ENCODE results near the gene CSNK2B.
"Not testable (repeated sequence)": the region's sequence is repeated elsewhere in the genome, so short reads cannot be mapped to it uniquely, and the experiment has no call there.

CSNK2B gene

GRCh38 chr6:31691078-31691463 is 25.2 kb downstream of the CSNK2B start:
- no peak for DNase-seq

GRCh38 chr6:31691564-31692108 is 25.8 kb downstream of the CSNK2B start:
- no peak for DNase-seq

- no peak for DNase-seq
Measured at GRCh38 chr6:31692353-31692752, 26.5 kb downstream of the CSNK2B start.

- DNase-seq: no peak
Measured at GRCh38 chr6:31692886-31693285, 27.0 kb downstream of the CSNK2B start.

GRCh38 chr6:31693535-31693934 is 27.7 kb downstream of the CSNK2B start:
- DNase-seq: no peak

DNA sequence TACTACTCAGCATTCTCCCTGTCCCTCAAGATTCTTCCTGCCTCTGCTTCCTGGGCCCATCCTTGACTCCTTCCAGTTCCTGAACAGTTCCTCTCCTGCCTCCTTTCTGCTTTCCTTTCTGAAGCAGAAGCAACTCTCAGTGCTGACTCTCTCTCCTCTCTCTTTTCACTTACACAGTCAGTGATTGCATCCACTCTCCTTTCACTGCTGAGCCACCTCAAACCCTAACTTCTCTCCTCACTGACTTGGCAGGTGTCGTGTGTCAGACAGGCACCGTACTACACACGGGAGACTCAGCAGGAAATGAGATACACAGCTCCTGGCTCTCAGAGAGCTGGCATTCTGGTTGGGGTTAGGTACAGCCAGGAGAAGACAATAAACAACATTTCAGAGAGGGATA is 31.7 kb downstream of the CSNK2B start:
- no peak for DNase-seq

DNA sequence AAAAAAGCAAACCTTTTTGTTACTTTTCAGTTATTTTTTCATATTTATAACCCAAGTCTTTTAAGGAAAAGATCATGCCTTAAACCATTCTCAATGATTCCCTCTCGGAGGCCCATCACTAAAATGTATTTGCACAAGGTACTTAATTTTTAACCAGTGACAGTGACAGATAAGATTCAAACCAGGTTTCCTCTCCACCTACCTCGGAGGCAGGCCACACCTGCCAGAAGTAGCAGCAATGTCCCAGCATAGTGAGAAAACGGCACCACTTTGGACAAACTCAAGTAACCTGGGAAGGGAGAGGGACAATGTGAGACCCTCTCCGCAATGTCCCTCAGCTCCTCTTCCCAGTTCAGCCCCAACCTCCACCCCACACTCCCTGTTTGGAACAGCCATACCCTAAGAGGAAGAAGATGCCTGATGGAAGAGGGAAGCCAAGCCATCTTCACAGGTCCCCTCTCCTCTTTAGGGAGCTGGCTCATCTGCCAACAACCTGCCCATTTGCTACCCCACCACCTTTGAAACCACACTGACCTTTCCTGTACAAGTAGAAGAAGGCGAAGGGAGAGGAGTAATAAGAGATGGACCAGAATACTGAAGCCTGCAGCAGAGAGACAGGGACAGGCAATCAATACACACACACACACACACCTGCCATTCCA is 35.0 kb downstream of the CSNK2B start:
- no peak for DNase-seq

GRCh38 chr6:31701666-31702404 is 36.0 kb downstream of the CSNK2B start:
- DNase-seq: no peak

- DNase-seq: no peak
Measured at GRCh38 chr6:31702405-31702818, 36.5 kb downstream of the CSNK2B start.

GRCh38 chr6:31702819-31703716 is 37.2 kb downstream of the CSNK2B start, which contains the start of gene ABHD16A:
TSS of gene ABHD16A (minus strand) at chr6:31703324. CDS start at chr6:31703281, 43 bp downstream.
- peak; percentile 85 to 96 for DNase-seq

GRCh38 chr6:31705931-31706330 is 40.1 kb downstream of the CSNK2B start:
- DNase-seq: no peak

DNA sequence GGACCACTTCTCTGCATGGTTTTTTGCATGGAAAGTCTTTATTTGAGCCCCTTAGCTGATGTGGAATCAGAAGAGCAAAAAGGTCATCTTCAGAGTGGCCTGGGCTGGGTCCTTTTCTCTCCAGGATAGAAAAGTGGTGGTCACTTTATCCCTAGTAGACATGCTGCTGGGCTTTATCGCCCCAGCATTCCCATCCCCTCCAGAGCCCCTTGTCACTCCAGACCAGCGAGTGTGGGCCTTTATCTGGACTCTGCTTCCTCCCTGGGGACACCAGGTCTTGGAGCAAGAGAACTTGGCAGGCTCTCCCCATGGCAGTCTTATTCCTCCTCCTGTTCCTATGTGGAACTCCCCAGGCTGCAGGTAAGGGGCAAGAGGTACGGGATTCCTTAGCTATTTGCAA is 40.7 kb downstream of the CSNK2B start, which contains the start of gene LY6G6F:
Gene LY6G6F (plus strand): TSS at position 268 of the 400 bp plus-strand sequence. CDS start 41 bp downstream, at position 309.
- DNase-seq: no peak

DNA sequence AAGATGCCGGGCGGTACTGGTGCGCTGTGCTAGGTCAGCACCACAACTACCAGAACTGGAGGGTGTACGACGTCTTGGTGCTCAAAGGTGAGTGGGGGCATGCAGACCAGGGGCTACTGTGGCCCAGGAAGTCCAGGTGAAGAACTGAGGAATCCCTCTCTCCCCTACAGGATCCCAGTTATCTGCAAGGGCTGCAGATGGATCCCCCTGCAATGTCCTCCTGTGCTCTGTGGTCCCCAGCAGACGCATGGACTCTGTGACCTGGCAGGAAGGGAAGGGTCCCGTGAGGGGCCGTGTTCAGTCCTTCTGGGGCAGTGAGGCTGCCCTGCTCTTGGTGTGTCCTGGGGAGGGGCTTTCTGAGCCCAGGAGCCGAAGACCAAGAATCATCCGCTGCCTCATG is 41.8 kb downstream of the CSNK2B start:
- DNase-seq: no peak

DNA sequence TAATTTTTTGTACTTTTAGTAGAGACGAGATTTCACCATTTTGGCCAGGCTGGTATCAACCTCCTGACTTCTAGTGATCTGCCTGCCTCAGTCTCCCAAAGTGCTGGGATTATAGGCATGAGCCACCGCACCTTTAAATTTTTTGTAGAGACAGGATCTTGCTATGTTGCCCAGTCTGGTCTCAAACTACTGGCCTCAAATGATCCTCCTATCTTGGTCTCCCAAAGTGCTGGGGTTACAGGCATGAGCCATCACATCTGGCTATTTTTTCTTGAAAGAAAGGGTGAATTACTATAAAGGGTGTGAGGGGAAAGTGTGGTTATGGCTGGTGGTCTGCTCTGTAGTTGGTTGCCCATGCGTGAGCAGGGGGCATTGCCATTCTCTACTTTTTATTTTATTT is 42.3 kb downstream of the CSNK2B start:
- no peak for DNase-seq

- not testable (repeated sequence) for DNase-seq
Measured at GRCh38 chr6:31709157-31709556, 43.3 kb downstream of the CSNK2B start.

- no peak for DNase-seq
Measured at GRCh38 chr6:31710523-31711219, 44.8 kb downstream of the CSNK2B start.

DNA sequence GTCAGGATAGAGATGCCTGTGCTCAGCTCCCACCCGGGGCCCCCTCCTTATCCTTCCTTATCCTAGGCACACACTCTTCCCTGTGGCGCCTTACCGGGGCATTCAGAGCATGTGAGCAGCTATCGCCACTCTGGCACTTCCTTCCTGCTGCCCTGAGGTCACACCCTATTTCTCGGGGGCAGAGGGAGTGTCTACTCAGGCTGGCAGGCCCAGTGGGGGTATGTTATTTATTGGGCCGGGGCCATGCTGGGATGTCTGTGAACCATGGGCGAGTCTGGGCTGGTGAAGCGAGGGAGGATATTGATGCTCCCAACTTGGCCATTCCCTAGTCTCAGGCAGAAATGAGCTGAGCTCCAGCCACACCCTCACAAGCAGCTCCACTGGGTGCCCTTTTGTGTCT is 45.4 kb downstream of the CSNK2B start:
- no peak for DNase-seq

DNA sequence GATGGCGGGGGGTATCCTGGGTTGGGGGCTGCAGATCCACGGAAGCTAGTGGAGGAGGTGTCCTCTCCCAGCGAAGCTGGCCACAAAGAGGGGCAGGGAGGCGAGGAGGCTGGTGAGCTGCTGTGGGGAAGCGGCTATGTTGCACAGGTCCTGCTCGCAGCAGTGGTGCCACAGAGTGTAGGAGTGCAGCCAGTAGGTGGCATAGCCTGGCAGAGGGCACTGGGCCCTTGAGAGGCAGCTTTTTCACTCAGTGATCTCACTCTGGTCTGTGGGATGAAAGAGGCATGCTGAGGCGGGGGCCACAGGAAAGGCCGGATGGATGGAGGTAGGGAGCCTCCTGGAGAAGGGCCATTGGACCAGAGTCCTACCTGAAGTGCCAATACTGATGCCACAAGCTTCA is 46.4 kb downstream of the CSNK2B start:
- DNase-seq: no peak

DNA sequence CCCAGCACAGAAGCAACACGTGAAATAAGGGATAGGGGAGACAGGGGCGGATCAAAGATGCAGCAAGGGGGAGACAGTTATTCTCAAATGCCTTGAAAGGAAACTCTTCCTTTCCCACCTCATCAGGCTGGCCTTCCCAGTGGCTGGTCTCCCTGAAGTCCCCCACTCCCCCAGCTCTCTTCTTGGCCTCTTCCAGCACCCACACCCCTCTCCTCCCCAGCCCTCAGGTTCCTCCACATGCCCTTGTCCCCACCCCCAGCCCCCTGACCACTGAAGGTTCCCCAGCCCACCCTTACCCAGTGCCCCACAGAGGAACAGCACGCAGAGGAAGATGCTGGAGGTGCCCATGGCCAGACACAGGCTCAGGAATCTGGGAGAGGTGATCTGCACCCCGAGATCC is 47.6 kb downstream of the CSNK2B start:
- no peak for DNase-seq

DNA sequence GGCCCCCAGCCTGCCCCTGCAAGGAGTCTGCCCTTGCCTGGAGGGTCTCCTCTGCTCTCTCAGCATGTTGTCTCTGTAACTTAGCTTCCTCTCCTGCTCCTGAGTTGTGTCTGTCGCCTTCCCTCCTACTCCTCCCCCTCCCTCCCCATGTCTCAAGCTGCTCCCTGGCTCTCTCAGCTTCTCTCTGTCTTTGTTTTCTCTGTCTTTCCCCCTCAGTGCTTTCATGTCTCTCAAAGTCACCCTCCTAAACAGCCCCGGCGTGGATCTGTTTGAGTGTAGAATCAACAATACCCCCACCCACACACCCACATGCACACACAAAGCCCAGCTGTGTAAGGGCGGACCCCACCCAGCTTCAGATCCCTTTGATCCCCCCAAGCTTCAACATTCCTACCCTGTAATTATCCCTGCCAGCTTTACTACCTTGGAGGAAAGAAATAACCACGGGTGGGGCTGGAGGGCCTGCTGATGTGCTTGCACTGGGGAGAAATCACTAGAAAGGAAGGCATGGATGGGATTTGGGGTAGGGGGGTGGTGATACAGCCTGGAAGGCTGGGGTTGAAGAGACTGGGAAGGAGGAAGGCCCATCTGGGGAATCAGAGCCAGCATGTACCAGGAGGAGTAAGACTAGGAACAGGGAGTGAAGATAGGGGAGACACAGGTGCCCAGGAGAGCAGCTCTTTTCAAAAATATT is 48.3 kb downstream of the CSNK2B start:
- no peak for DNase-seq

DNA sequence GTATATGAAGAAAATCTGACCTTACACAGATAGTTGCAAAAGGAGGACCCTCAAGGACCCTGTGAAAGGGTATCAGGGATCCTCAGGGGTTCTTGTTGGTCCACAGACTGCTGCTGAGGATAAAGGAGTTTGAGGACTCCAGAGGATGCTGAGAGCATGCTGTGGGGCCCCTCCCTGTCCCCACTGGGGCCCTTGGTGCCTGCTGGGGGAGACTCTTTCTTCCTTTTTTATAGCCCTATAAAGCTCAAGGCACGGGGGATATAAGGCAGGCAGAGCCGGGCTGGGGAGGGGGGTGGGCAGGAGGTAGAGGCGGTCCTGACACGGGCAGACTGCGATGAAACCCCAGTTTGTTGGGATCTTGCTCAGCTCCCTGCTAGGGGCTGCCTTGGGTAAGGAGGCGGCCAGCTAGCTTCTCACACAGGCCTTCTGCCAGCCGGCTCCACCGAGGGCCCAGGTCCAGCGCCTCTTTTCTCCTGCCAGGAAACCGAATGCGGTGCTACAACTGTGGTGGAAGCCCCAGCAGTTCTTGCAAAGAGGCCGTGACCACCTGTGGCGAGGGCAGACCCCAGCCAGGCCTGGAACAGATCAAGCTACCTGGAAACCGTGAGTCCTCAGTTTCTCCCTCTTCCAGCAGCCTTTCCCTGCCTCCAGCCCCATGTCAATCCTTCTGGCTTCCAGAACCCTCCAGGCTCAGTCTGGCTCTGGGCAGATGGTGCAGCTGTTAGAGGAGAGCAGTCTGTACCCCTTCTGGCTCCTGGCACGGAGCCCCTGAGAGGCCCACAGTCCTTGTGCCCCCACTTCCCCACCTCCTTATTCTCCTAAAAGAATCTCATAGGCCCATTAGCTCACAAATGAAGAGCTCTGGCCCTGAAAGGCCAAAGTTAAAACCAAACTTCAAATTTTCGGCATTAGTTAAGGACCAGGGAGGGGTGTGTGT is 49.4 kb downstream of the CSNK2B start, which contains the start of gene LY6G6D:
Gene LY6G6D (plus strand): TSS at position 327 of the 937 bp plus-strand sequence. CDS start 8 bp downstream, at position 335.
- no peak for DNase-seq

Data from NCI-H187 (cell line).